Stimulated activated CD8-positive, alpha-beta memory T cell treated with anti-CD3 and anti-CD28 coated beads, Interleukin-7, amount 100 ng/mL, for 48 hours (primary cell): ENCODE results near the gene TTC33.
"Not testable (repeated sequence)": the region's sequence is repeated elsewhere in the genome, so short reads cannot be mapped to it uniquely, and the experiment has no call there.

ENCODE experiments used
- DNase-seq, 2 donors: peaks; one replicate each; pipeline ENCODE4 v3.0.0-alpha.2; 2020; ENCODE audit warnings: low read depth in 1 of 2; ENCODE audit errors: extremely low read depth in 1 of 2

The TTC33 gene

DNA sequence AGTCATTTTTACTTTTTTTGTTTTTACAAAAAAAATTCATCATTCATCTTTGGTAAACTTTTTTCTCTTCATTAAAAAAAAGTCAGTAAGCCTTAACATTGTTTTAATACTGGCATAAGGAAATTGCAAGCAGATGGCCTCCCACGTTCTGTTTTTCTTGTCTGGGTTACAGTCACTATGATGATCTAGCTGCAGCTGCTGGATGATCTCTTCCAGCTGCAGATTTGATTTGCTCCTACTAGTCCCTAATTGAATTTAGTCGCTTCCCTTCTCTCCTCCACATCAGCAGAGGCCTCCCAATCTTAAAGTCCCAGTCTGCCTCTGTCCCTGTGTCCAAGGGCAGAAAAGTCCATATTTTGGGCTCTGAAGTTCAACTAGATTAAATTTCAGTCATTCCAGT is 182.8 kb downstream of the TTC33 start:
- no peak for DNase-seq

DNA sequence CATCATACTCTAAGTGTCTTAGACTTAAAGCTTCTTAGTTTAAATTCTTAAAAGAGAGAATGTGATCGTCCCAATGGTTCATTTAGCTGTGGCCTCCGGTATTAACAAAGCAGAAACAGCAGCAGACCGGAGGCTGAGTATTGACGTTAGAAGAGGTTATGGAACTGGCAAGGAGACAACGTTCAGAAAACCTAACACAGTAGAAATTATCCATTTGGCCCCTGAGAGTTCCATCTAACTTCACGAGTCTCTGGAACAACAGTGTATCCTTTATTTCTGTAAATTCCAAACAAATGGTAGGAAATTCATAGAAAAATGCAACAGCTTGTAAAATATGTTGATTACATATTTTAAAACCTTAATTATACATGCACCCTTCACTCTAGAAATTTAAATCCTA is 183.4 kb downstream of the TTC33 start:
- DNase-seq = no peak

DNA sequence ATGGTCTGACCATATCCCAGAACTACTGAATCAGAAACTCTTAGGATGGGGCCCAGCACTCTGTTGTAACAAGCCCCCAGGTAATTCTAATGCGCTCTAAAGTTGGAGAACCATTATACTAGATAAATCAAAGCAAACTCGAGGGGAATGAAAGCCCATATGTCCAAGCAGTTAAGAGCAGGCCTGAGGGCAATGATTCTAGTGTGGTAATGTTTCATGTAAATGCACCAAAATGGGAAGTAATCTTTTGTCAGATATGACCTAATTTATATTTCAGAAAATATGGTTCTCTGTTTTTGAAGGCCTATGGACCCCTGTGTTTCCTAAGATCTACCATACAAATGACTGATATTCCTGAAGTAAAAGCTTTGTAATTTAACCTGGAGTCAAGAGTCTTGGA is 184.0 kb downstream of the TTC33 start:
- no peak for DNase-seq

DNA sequence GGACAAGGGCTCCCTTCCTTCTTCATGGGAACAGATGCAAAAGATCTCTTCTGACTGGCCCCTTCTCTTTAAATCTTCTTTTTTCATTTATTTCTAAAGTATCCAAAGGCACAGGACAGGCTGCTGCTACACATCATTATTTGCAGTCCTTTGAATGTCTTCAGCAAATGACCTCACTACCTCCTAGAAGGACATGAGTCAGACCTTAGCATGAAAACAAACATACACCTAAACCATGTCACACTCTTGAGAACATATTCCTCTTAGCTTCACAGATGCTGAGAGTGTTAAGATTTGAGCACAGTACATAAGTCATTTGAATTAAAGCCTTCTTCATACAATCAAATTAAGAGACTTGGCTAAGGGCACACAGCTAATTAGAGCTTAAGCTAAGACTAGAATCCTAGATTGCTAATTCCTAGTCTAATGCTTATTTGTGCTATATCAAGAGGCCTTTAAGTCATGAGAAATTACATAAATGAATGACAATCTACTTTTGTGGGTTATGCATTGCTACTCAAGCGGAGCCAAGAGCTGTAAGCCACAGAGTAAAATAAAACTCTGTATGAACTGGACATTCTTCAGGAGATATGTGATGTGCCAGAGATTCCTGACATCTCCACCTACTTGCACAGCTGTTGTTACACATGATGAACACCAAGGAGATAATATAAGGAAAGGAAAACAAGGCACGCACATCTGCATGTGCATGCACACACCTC is 185.2 kb downstream of the TTC33 start:
- no peak for DNase-seq

DNA sequence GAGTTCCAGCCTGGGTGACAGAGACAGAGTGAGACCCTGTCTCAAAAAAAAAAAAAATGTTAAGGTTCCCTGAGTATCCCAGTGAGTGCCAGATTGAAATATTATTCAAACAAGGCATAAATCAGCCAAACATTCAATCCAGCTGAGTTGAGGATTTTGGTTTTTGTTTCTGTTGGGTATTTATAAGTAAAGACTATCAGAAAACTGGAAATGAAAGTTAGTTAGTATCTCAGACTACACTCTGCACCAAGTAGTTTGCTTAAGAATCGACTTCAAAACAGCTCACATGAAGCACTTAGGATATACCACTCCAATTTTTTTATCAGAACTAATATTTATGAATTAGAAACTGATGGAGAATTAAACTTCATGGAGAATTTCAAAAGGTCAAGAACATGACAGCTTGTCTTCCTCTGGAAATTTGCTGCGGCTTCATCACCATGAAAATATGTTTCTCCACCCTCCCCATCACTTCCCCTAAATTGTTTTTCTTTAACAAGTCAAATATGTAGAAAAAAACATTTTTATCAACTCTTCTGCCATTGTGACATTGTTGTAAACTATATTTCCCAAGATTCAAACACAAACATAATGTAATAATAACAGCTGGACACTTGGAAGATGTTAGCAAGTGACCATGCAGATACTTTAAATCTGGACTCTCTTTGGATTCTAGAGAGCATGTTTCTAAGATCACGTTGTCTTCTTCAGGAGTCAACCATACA is 186.1 kb downstream of the TTC33 start:
- no peak for DNase-seq

DNA sequence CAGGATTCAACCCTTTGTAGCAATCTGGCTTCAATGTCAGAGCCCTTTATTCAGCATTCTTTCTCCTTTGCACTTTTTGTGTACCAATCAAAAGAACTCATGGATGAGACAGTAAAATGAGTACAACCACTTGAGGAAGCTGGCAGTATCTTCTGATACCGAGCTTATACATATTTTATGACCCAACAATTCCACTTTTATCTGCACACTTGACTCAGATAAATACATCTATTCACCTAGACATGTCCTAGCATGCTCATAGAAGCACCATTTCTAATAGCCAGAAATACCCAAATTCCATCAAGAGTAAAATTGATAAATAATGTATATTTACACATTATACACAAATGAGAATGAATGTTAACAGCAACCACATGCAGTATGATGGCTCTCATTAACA is 187.2 kb downstream of the TTC33 start:
- no peak for DNase-seq

DNA sequence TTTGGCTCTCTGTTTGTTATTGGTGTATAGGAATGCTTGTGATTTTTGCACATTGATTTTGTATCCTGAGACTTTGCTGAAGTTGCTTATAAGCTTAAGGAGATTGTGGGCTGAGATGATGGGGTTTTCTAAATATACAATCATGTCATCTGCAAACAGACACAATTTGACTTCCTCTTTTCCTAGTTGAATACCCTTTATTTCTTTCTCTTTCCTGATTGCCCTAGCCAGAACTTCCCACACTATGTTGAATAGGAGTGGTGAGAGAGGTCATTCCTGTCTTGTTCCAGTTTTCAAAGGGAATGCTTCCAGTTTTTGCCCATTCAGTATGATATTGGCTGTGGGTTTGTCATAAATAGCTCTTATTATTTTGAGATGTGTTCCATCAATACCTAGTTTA is 192.6 kb downstream of the TTC33 start:
- DNase-seq = not testable (repeated sequence)

DNA sequence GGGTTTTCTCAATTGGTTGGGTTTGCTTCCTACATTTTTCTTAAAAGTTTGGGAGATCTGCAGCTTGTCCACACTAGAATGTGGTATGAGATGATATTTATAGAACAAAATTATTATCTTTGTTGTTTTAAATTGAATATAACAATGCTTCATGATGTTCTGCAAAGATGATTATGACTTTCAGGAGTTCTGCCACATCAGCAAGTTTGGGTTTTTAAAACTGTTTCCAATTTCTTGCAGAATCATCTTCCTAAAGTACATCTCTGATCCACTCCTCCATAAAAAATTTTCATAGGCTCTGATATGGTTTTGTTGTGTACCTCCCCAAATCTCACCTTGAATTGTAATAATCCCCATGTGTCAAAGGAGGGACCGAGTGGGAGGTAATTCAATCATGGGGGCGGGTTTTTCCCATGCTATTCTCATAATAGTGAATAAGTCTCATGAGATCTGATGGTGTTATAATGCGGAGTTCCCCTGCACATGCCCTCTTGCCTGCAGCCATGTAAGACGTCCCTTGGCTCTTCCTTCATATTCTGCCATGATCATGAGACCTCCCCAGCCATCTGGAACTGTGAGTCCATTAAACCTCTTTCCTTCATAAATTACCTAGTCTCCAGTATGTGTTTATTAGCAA is 195.2 kb downstream of the TTC33 start:
- no peak for DNase-seq

DNA sequence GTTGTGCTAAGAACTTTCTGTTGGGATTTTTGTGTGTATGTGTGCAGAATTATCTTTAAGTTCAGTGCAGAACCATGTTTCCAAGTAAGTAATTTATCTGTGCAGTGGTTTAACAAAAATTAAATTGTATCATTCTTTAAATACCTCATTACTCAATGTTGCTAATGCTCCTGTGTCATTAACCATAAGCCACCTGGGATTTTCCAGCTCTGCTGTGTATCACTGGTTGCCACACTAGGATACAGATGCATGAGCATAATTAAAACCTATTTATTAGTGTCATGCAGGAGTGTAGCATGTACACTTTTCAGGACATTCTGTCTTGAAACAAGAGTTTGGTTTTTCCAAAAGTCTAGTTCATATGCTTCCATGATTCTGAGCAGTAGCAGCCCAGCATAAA is 196.5 kb downstream of the TTC33 start:
- no peak for DNase-seq

DNA sequence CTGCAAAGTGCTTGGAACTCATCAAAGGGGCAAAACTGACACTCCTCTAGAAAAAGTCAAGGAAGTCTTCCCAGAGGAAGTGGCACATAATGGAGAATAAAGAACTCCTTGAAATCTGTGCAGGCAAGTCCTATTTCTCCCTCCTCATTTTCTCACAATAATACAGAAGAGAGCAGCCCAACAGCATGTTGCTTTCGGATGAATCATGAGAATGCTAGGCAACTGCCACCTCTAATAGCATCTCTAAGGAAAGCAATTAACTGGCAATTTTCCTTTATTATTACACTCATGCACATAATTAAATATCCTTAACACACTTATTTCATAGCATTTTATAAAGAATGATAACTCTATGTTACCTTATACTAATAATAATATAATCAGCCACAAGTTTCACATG is 198.3 kb downstream of the TTC33 start:
- no peak for DNase-seq

DNA sequence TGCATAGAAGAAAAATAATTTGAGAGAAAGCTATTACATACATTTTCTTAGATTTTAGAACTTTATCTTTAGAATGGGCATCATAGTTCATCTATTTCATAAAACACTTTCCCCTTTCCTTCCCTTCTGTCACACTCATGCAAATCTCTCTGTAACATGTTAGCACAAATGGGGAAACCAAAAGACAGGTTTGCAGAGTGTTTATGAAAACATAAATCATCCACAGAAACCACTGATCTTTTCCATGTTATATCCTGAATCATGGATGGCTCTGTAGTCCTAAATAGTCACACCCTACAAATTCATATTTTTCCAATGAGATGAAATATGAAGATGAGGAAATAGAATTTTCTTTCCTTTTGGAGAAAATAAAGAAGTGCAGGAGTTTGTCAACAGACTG is 198.9 kb downstream of the TTC33 start:
- no peak for DNase-seq

DNA sequence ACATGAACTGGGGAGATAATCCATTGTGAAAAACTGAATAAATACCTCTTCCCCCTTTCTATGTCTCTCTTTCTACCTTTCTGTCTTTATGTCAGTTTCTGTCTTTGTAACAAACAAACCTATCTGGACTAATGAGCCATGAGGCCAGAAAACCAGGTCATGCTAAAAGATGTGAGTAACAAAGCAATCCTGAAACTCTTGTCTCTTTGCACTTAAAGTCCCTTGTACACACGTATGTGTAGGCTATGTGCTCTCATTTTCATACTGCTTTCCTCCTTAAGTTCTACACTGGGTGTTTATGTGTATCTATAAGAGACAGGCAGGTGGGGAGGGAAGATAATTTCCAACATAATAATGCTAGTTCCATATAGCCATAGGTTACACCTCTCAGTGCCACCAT is 199.9 kb downstream of the TTC33 start:
- DNase-seq = no peak

DNA sequence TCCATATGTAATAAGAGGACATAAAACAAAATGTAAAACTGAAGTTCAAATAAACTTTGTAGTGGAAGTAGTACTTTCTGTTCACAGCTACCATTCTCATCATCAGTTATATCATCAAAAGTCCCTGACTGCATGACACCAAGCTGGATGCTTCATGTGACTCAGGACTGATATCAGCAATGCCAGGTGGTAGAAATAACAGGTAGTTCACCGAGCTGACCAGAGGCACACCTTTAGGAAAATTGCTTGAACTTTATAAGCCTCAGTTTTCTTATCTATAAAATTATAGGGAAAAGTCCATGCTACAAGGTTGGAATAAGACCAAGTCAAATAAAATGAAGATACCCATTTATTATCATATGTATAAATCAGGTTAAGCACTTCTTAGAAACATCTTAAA is 200.9 kb downstream of the TTC33 start:
- DNase-seq = no peak

DNA sequence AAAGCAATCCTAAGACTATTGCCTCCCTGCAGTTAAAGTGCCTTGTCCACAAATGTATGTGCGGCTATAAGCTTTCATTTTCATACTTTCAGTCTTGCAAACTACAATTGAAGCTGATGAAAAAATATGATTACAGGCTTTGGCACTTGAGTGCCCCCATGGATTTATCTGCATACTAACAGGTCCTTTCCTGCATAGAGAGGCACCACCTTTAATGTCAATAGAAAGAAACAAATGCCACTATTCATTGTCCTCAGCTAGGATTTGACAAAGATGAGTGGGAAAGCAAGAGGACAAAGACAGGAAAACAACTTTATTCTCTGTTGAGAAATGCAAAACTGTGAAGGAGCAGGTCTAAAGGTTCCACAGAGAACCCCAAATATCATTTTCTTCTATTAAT is 201.7 kb downstream of the TTC33 start:
- DNase-seq = no peak

DNA sequence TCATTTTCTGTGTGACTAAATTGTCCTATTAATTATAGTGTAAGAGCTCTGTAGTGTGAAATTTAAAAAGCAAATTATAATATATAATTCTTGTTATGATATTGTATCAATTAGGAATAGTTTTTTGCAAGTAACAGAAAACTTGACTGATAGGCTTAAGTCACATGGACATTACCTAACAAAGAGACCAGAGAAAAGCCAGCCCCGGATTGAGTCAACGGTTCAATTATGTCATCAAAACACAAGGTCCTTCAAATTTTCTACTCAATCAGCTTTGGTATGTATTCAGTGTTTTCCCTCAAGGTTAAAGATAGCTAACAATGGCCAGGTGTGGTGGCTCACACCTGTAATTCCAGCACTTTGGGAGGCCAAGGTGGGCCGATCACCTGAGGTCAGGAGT is 202.8 kb downstream of the TTC33 start:
- DNase-seq = no peak

DNA sequence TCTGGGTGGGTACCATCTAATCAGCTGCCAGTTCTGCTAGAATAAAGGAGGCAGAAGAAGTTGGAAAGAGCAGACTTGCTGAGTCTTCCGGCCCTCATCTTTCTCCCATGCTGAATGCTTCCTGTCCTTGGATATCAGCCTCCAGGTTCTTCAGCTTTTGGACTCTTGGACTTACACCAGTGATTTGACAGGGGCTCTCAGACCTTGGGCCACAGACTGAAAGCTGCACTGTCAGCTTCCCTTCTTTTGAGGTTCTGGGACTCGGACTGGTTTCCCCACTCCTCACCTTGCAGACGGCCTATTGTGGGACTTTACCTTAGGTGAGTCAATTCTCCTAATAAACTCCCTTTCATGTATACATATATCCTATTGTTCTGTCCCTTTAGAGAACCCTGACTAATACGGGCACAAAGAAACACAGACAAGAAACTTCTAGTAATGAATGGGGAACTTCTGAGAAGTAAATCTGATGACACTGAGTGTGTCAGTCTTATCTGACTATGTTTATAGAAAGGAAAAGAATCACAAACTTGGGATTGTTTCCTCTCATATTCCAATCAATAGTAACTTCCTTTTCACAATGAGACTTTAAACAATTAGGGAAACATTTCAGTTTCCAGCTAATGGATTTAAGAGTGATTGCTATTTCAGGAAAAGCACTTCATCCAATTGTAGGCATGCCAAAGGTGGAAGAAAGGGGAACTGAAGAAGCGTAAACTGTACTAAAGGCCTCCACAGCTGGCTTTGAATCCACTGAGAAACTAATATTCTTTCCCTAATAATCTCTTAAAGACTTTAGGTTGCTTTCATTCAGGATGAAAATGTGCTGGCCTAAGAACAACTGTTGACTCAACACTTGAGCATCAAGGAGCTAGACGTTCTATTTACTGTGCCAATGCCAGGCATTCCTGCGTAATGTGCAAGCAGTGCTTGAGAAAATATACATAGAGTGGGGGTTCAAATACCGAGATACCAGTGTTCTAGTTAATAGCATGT is 204.0 kb downstream of the TTC33 start:
- no peak for DNase-seq

DNA sequence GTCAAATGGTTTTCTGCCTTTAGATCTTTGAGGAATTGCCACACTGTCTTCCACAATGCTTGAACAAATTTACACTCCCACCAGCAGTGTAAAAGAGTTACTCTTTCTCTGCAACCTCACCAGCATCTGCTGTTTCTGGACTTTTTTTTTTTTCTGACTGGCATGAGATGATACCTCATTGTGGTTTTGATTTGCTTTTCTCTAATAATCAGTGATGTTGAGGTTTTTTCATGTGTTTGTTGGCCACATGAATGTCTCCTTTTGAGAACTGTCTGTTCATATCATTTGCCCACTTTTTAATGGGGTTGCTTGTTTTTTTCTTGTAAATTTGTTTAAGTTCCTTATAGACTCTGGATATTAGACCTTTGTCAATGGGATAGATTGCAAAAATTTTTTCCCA is 205.3 kb downstream of the TTC33 start:
- DNase-seq = no peak

DNA sequence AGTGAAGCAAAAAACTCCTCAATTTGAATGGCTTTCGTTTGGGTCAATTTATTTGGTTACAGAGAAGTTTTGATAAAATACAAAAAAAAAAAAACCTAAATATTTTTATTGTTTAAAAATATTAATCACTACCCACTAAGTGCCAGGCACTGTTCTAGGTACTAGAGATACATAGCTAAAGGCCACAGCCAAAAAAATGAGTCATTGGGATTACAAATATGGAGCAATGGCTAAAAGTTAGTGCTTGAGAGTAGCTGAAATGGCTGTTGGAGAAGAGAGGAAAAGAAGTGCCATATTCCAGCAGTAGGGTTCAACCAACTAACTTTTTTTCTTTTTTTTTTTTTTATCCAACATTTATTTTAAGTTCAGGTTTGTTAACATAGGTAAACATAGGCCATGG is 206.1 kb downstream of the TTC33 start:
- no peak for DNase-seq

DNA sequence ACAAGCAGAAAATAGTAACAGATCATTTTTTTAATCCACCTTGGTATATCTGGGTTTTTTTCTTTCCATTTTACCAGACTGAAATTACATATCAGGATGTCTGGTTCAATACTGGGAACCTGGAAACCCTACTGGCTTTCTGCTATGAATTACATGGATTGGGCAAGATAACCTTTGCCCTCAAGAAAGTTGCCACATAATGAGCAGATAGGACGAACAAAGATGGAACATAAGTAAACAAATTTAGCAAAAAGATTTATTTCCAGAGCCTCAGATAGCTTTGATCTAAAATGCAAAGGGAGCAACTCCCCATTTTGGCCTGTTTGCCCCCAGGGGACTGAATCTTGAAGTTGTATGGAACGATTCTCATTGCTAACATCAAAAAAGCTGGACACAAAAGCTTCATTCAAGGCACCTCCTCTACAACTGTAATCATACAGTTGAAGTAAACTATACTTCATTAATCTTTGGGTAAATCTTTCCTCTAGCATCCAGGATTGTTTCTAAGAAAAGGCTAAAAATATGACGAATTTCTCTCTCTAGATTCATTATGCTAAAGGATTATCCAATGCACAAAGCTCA is 207.7 kb downstream of the TTC33 start:
- no peak for DNase-seq

DNA sequence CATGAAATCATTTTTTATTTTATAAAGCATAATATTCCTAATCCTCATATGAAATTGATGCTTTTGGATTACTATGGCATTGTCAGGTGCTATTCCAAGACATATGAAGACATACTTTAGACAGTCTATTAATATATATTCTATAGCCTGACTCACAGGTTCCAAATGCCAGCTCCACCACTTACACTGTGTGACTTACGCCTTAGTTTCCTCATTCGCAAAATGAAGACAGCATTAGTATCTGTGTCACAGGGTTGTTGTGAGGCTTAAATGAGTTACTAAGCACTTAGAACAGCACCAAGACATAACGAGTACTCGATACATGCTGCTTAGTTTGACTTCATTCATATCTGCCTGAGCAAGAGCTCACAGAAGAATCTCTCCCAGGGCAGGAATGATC is 208.2 kb downstream of the TTC33 start:
- no peak for DNase-seq

DNA sequence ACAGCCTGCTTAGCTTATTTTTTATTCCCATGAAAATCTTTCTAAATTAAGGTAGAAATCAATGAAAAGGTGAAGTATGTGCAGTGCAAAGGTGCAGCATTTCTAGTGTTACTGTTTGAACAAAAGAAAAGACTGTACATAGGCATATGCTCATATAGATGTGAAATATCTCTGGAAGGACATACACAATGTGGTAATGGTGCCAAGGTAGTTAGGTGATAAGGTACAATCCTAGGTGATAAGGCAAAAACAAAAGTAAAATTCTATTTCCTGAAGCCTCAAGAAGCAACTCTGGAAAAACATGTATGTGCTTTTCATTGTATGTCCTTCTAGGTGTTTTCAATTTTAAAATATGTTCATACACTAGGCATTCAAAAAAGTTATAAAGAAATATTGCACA is 215.5 kb downstream of the TTC33 start:
- no peak for DNase-seq
